ENCODE measurements around the gene SLC29A2.

The SLC29A2 gene

GRCh38 chr11:66415423-66415822, 43.9 kb upstream of the SLC29A2 start:
- no peak for TF ChIP-seq CTCF (IDR thresholded peaks at IDR 0.05; ENCODE audit: extremely low read depth, insufficient read depth, missing control alignments)
- in situ Hi-C loops (cut with MboI; ENCODE audit: low pct_unique_long_range_greater_than_20kb, low sequenced_read_pairs, unreplicated experiment), result loop anchor here (25.0 kb wide), 1 partner anchor 272 kb away; the partner anchor contains the start of gene RBM4B

GRCh38 chr11:66414120-66414934, 42.8 kb upstream of the SLC29A2 start:
- in situ Hi-C loops (cut with MboI; ENCODE audit: low pct_unique_long_range_greater_than_20kb, low sequenced_read_pairs, unreplicated experiment), result loop anchor here (25.0 kb wide), 1 partner anchor 273 kb away; the partner anchor contains the start of gene RBM4B
- no peak for DNase-seq (ENCODE audit: low spot score)
- no peak for TF ChIP-seq CTCF (IDR thresholded peaks at IDR 0.05; ENCODE audit: extremely low read depth, insufficient read depth, missing control alignments)

More at GRCh38 chr11:66415423-66415822, 43.9 kb upstream of the SLC29A2 start:
- DNase-seq (ENCODE audit: low spot score), result no peak

GRCh38 chr11:66413167-66413566, 41.6 kb upstream of the SLC29A2 start:
- in situ Hi-C loops (cut with MboI; ENCODE audit: low pct_unique_long_range_greater_than_20kb, low sequenced_read_pairs, unreplicated experiment), result loop anchor here (25.0 kb wide), 1 partner anchor 274 kb away; the partner anchor contains the start of gene RBM4B
- no peak for DNase-seq (ENCODE audit: low spot score)
- TF ChIP-seq CTCF (IDR thresholded peaks at IDR 0.05; ENCODE audit: extremely low read depth, insufficient read depth, missing control alignments), result no peak

- DNase-seq (ENCODE audit: low spot score), result no peak
- no peak for TF ChIP-seq CTCF (IDR thresholded peaks at IDR 0.05; ENCODE audit: extremely low read depth, insufficient read depth, missing control alignments)
- in situ Hi-C loops (cut with MboI; ENCODE audit: low pct_unique_long_range_greater_than_20kb, low sequenced_read_pairs, unreplicated experiment), result loop anchor here (25.0 kb wide), 1 partner anchor 275 kb away; the partner anchor contains the start of gene RBM4B
These were observed 40.5 kb upstream of the SLC29A2 start for GRCh38 chr11:66412110-66412509.

- in situ Hi-C loops (cut with MboI; ENCODE audit: low pct_unique_long_range_greater_than_20kb, low sequenced_read_pairs, unreplicated experiment), result loop anchor here (25.0 kb wide), 1 partner anchor 276 kb away; the partner anchor contains the start of gene RBM4B
- TF ChIP-seq CTCF (IDR thresholded peaks at IDR 0.05; ENCODE audit: extremely low read depth, insufficient read depth, missing control alignments), result no peak
- no peak for DNase-seq (ENCODE audit: low spot score)
These were observed 39.8 kb upstream of the SLC29A2 start for GRCh38 chr11:66411323-66411722.

GRCh38 chr11:66410191-66410590, 38.6 kb upstream of the SLC29A2 start:
- no peak for DNase-seq (ENCODE audit: low spot score)
- in situ Hi-C loops (cut with MboI; ENCODE audit: low pct_unique_long_range_greater_than_20kb, low sequenced_read_pairs, unreplicated experiment), result loop anchor here (25.0 kb wide), 1 partner anchor 277 kb away; the partner anchor contains the start of gene RBM4B
- no peak for TF ChIP-seq CTCF (IDR thresholded peaks at IDR 0.05; ENCODE audit: extremely low read depth, insufficient read depth, missing control alignments)
